ENCODE measurements around the gene ZBED3. TPM values are rescaled to one million over a fixed set of nuclear protein-coding genes. Genes with fewer than 3 reads are reported as not detected.

ZBED3 gene
- total and polyA plus RNA-seq, 4 donors, result 1.8 to 17.1 (median 5.3) TPM

DNA sequence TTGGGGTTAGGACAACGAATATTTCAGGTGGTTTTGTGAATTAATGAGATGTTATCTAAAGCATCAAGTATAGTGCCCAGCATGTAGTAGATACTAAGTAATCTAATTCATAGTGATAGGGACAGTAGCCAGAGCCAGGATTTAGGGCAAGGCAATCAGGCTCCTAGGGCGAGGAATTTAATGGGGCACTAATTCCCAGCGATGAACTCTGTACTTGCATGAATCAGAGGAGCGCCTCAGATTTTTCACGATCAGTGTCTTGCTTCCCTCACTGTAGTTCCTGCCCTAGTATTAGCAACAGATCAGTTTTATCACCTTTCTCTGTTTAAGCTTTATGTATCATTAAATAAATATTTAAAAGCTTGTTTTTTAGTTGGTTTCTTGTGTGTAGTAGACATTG, 53.7 kb downstream of the ZBED3 start:
- no peak for ATAC-seq (ENCODE audit: insufficient read depth, low FRiP score)
- peaks cover 0 to 8% (median 2%) of the 10 kb centered on the region in 4 donors for H3K9me3 ChIP-seq (ENCODE audit: control insufficient read depth in 4 of 4, insufficient read depth in 3 of 4, low read length in 3 of 4)
- no peaks in the 10 kb centered on the region for H3K27me3 ChIP-seq (ENCODE audit: control insufficient read depth in 3 of 3, insufficient read depth in 3 of 3, low read length in 2 of 3)
- WGBS, 2 donors, result 91 to 97% methylated on average over 5 of the region's 5 CpGs
- peaks cover 5 to 25% (median 16%) of the 10 kb centered on the region in 4 donors for H3K36me3 ChIP-seq (ENCODE audit: control insufficient read depth in 4 of 4, insufficient read depth in 4 of 4, low read length in 4 of 4)
- TF ChIP-seq, protein P1, sequence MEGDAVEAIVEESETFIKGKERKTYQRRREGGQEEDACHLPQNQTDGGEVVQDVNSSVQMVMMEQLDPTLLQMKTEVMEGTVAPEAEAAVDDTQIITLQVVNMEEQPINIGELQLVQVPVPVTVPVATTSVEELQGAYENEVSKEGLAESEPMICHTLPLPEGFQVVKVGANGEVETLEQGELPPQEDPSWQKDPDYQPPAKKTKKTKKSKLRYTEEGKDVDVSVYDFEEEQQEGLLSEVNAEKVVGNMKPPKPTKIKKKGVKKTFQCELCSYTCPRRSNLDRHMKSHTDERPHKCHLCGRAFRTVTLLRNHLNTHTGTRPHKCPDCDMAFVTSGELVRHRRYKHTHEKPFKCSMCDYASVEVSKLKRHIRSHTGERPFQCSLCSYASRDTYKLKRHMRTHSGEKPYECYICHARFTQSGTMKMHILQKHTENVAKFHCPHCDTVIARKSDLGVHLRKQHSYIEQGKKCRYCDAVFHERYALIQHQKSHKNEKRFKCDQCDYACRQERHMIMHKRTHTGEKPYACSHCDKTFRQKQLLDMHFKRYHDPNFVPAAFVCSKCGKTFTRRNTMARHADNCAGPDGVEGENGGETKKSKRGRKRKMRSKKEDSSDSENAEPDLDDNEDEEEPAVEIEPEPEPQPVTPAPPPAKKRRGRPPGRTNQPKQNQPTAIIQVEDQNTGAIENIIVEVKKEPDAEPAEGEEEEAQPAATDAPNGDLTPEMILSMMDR (IDR thresholded peaks at IDR 0.05; ENCODE audit: control extremely low read depth, extremely low read depth), result no peak
- no peak overlapping the region for H3K9ac ChIP-seq (ENCODE audit: insufficient read depth in 1 of 2, low read length in 2 of 2)
- H3K4me3 ChIP-seq, result no peak overlapping the region
- H3K27ac ChIP-seq (ENCODE audit: low read depth in 1 of 2, low read length in 1 of 2), result no peak overlapping the region
- H3K4me1 ChIP-seq (ENCODE audit: control insufficient read depth in 5 of 5, insufficient read depth in 5 of 5, low read length in 5 of 5), result peaks cover 4 to 15% (median 6%) of the 10 kb centered on the region in 5 donors
- DNase-seq, result no peak

GRCh38 chr5:77032635-77033034, 54.5 kb downstream of the ZBED3 start:
- TF ChIP-seq, protein P1 (IDR thresholded peaks at IDR 0.05; ENCODE audit: control extremely low read depth, extremely low read depth), result no peak
- ATAC-seq (ENCODE audit: insufficient read depth, low FRiP score) (no peak), DNase-seq (no peak)
- no peak overlapping the region for H3K27ac ChIP-seq (ENCODE audit: low read depth in 1 of 2, low read length in 1 of 2)
- peaks cover 4 to 15% (median 6%) of the 10 kb centered on the region in 5 donors for H3K4me1 ChIP-seq (ENCODE audit: control insufficient read depth in 5 of 5, insufficient read depth in 5 of 5, low read length in 5 of 5)
- peaks cover 0 to 2% (median 0%) of the 10 kb centered on the region in 3 donors for H3K27me3 ChIP-seq (ENCODE audit: control insufficient read depth in 3 of 3, insufficient read depth in 3 of 3, low read length in 2 of 3)
- peaks cover 5 to 21% (median 15%) of the 10 kb centered on the region in 4 donors for H3K36me3 ChIP-seq (ENCODE audit: control insufficient read depth in 4 of 4, insufficient read depth in 4 of 4, low read length in 4 of 4)
- no peak overlapping the region for H3K4me3 ChIP-seq
- H3K9me3 ChIP-seq (ENCODE audit: control insufficient read depth in 4 of 4, insufficient read depth in 3 of 4, low read length in 3 of 4), result peaks cover 0 to 8% (median 2%) of the 10 kb centered on the region in 4 donors
- WGBS, 2 donors, result 84 to 92% methylated on average over 4 of the region's 4 CpGs
- no peak overlapping the region for H3K9ac ChIP-seq (ENCODE audit: insufficient read depth in 1 of 2, low read length in 2 of 2)

GRCh38 chr5:77031891-77032290, 55.2 kb downstream of the ZBED3 start:
- H3K4me1 ChIP-seq (ENCODE audit: control insufficient read depth in 5 of 5, insufficient read depth in 5 of 5, low read length in 5 of 5), result peaks cover 4 to 15% (median 6%) of the 10 kb centered on the region in 5 donors
- TF ChIP-seq, protein P1 (IDR thresholded peaks at IDR 0.05; ENCODE audit: control extremely low read depth, extremely low read depth), result no peak
- peaks cover 0 to 8% (median 2%) of the 10 kb centered on the region in 4 donors for H3K9me3 ChIP-seq (ENCODE audit: control insufficient read depth in 4 of 4, insufficient read depth in 3 of 4, low read length in 3 of 4)
- no peak overlapping the region for H3K4me3 ChIP-seq
- H3K9ac ChIP-seq (ENCODE audit: insufficient read depth in 1 of 2, low read length in 2 of 2), result no peak overlapping the region
- H3K27ac ChIP-seq (ENCODE audit: low read depth in 1 of 2, low read length in 1 of 2), result no peak overlapping the region
- ATAC-seq (ENCODE audit: insufficient read depth, low FRiP score) (no peak), DNase-seq (no peak)
- H3K27me3 ChIP-seq (ENCODE audit: control insufficient read depth in 3 of 3, insufficient read depth in 3 of 3, low read length in 2 of 3), result peaks cover 0 to 6% (median 0%) of the 10 kb centered on the region in 3 donors
- H3K36me3 ChIP-seq (ENCODE audit: control insufficient read depth in 4 of 4, insufficient read depth in 4 of 4, low read length in 4 of 4), result peaks cover 2 to 17% (median 11%) of the 10 kb centered on the region in 4 donors
- 65 to 77% methylated on average over 3 of the region's 3 CpGs for WGBS, 2 donors
